ENCODE data around the gene PSMG4. TPM values are rescaled to one million over a fixed set of nuclear protein-coding genes. Genes with fewer than 3 reads are reported as not detected.

PSMG4 gene
- total RNA-seq, 1 experiment from 2014 or later, result 35.0 TPM

DNA sequence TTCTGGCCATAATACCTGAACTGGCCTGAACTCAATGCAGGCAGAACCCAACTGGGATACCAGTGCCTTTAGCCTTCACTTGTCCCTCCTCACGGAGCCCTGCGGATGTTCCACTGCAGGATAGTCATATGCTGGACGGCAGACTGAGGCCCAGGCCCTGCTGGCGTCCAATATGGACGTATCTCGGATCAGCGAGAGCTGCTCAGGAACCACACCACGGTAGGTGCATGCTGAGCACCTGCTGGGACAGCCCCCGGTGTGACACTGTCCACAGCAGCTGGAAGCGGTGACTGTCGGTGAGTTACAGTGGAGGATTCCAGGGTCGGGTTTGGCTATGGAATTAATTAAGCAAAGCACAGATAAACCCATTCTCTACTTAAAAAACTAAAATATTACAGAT lies 48.7 kb downstream of the PSMG4 start (continued):
- TF ChIP-seq EZH2 (IDR thresholded peaks at IDR 0.05), result no peak

DNA sequence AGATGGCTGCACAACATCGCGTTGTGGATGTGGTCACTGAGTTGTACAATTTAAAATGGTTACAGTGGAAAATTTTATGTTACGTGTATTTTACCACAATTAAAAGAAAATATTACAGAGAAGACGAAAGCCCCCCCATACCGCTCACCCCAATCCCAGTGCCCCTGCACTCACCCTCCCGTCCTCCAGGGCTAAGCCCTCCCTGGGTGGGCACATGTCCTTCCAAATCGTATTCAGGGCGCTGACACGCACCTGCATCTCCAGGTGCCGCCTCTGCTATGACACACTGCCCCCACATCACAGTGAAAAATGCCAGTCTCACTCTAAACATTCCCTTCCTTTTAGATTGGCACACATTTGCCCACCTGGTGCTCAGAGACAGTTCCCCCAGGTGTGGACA lies 49.4 kb downstream of the PSMG4 start:
- ChIA-PET POLR2A (no interaction called here), CTCF (no interaction called here), RAD21 (ENCODE audit: low non-redundant PET in 1 of 2, low total read pairs in 2 of 2, uncharacterized antibody in 2 of 2, unreplicated experiment in 2 of 2) (no interaction called here)
- H3K9ac ChIP-seq (ENCODE audit: low read length), result no peak overlapping the region
- intact Hi-C loops (cut with micrococcal nuclease), result no loop called here
- no peaks in the 10 kb centered on the region for H3K9me2 ChIP-seq (ENCODE audit: insufficient read depth)
- no TSS peak for BruUV-seq (replicated peaks)
- DNase-seq (ENCODE audit: low read depth, low spot score) (no peak), ATAC-seq (no peak)
- H3K4me3 ChIP-seq (replicated peaks in 1 of 2; ENCODE audit: low read depth in 1 of 2, low read length in 2 of 2), result no peak overlapping the region
- H3K4me2 ChIP-seq (ENCODE audit: low read length), result no peak overlapping the region
- H3K36me3 ChIP-seq (ENCODE audit: control insufficient read depth in 1 of 2, insufficient read depth in 2 of 2, low read length in 2 of 2), result no peaks in the 10 kb centered on the region
- H3K27me3 ChIP-seq (ENCODE audit: insufficient read depth, low read length), result no peaks in the 10 kb centered on the region
- no peak for TF ChIP-seq TCF7L2 (IDR thresholded peaks at IDR 0.05; ENCODE audit: borderline replicate concordance, extremely low read depth, insufficient read depth, insufficient read length)
- no peaks in the 10 kb centered on the region for H3K79me2 ChIP-seq (ENCODE audit: insufficient read depth, low read length)
- H4K20me1 ChIP-seq (ENCODE audit: insufficient read depth), result no peaks in the 10 kb centered on the region
- no peaks in the 10 kb centered on the region for H3K4me1 ChIP-seq (ENCODE audit: control insufficient read depth in 1 of 2, insufficient read depth in 2 of 2, low read length in 2 of 2)
- H3K9me3 ChIP-seq (ENCODE audit: control insufficient read depth in 1 of 2, insufficient read depth in 1 of 2, low read depth in 1 of 2, low read length in 2 of 2), result no peaks in the 10 kb centered on the region
- H2AFZ ChIP-seq (ENCODE audit: low read depth, low read length, poor library complexity, severe bottlenecking), result no peak overlapping the region
- no peak overlapping the region for H3K27ac ChIP-seq (ENCODE audit: low read depth, low read length)

DNA sequence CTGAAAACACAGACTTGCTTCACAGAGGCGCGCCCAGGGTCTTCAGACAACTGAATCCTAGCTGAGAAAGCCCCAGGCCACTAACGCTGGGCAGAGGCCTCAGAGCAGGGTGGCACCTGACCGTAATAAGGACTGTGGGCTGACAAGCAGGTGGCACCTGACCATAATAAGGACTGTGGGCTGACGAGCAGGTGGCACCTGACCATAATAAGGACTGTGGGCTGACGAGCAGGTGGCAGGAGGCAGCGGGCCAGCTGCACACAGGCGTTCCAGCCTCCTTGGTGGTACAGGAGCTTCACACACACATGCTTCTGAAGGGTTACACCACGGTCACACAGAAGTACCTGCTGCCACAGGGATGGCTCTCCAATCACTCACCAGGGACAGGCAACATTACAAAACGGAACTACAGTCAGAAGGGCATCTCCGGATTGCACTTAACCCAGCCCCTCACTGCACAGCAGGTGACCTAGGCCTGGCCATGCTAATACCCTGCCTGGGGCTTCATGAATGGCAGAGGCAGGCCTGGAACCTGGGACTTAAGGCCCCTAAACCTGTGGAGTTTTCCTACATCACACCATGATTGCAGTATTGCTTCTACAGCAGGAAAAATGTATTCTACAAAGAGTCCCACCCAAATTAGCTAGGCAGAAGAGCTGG lies 50.8 kb downstream of the PSMG4 start:
- Histone ChIP-seq H3K4me1 (ENCODE audit: control insufficient read depth in 1 of 2, insufficient read depth in 2 of 2, low read length in 2 of 2) (no peaks in the 10 kb centered on the region), H3K9me3 (ENCODE audit: control insufficient read depth in 1 of 2, insufficient read depth in 1 of 2, low read depth in 1 of 2, low read length in 2 of 2) (no peaks in the 10 kb centered on the region), H2AFZ (ENCODE audit: low read depth, low read length, poor library complexity, severe bottlenecking) (no peak overlapping the region), H3K79me2 (ENCODE audit: insufficient read depth, low read length) (no peaks in the 10 kb centered on the region), H4K20me1 (ENCODE audit: insufficient read depth) (no peaks in the 10 kb centered on the region), H3K9ac (ENCODE audit: low read length) (no peak overlapping the region), H3K27ac (ENCODE audit: low read depth, low read length) (no peak overlapping the region), H3K36me3 (ENCODE audit: control insufficient read depth in 1 of 2, insufficient read depth in 2 of 2, low read length in 2 of 2) (no peaks in the 10 kb centered on the region), H3K4me2 (ENCODE audit: low read length) (no peak overlapping the region), H3K4me3 (replicated peaks in 1 of 2; ENCODE audit: low read depth in 1 of 2, low read length in 2 of 2) (no peak overlapping the region), H3K27me3 (ENCODE audit: insufficient read depth, low read length) (no peaks in the 10 kb centered on the region), H3K9me2 (ENCODE audit: insufficient read depth) (no peaks in the 10 kb centered on the region)
- TF ChIP-seq ZFX (IDR thresholded peaks at IDR 0.05) (no peak), SP1 (IDR thresholded peaks at IDR 0.05; ENCODE audit: low read depth) (no peak)
- CTCF ChIA-PET, result no interaction called here
- POLR2A ChIA-PET, result no interaction called here
- ATAC-seq (no peak), DNase-seq (ENCODE audit: low read depth, low spot score) (no peak)
- RAD21 ChIA-PET (ENCODE audit: low non-redundant PET in 1 of 2, low total read pairs in 2 of 2, uncharacterized antibody in 2 of 2, unreplicated experiment in 2 of 2), result no interaction called here
- no TSS peak for BruUV-seq (replicated peaks)
- intact Hi-C loops (cut with micrococcal nuclease), result no loop called here
